C4-2B (cell line): ENCODE measurements around the gene CHRNA1.

ENCODE experiments used
- H3K27ac ChIP-seq: fragments of 450-650 bp; 2 replicates; pipeline ENCODE4 v1.5.1; 2017
- CTCF ChIP-seq: fragments of 450-650 bp; conservative IDR thresholded peaks from 2 replicates; pipeline ENCODE4 v1.5.1; 2017; ENCODE audit warnings: mild to moderate bottlenecking
- ZFX ChIP-seq: fragments of 450-650 bp; IDR thresholded peaks from 2 replicates; pipeline ENCODE4 v1.6.1; 2017

Gene CHRNA1

GRCh38 chr2:174704061-174704460, 60.2 kb downstream of the CHRNA1 start:
- TF ChIP-seq CTCF = no peak

GRCh38 chr2:174703430-174703829, 60.8 kb downstream of the CHRNA1 start:
- no peak overlapping the region for H3K27ac ChIP-seq
- TF ChIP-seq ZFX = no peak
- no peak for TF ChIP-seq CTCF

More at GRCh38 chr2:174704061-174704460, 60.2 kb downstream of the CHRNA1 start:
- H3K27ac ChIP-seq = no peak overlapping the region

- TF ChIP-seq CTCF = no peak
- no peak for TF ChIP-seq ZFX
- no peak overlapping the region for H3K27ac ChIP-seq
These were observed 61.7 kb downstream of the CHRNA1 start for GRCh38 chr2:174702541-174702940.

GRCh38 chr2:174699993-174700766, 64.1 kb downstream of the CHRNA1 start:
- TF ChIP-seq ZFX (no peak), CTCF (peak; percentile 78)

More at GRCh38 chr2:174699993-174700766, 64.1 kb downstream of the CHRNA1 start:
- H3K27ac ChIP-seq = no peak overlapping the region
